ENCODE measurements around the gene THRAP3. TPM values are rescaled to one million over a fixed set of nuclear protein-coding genes. Genes with fewer than 3 reads are reported as not detected.

The THRAP3 gene
- total and polyA plus RNA-seq, 9 of the 15 experiments (the other 6 are each of a cell fraction or from before 2014, with no cell fraction given): 66.2 to 135 (median 113) TPM

DNA sequence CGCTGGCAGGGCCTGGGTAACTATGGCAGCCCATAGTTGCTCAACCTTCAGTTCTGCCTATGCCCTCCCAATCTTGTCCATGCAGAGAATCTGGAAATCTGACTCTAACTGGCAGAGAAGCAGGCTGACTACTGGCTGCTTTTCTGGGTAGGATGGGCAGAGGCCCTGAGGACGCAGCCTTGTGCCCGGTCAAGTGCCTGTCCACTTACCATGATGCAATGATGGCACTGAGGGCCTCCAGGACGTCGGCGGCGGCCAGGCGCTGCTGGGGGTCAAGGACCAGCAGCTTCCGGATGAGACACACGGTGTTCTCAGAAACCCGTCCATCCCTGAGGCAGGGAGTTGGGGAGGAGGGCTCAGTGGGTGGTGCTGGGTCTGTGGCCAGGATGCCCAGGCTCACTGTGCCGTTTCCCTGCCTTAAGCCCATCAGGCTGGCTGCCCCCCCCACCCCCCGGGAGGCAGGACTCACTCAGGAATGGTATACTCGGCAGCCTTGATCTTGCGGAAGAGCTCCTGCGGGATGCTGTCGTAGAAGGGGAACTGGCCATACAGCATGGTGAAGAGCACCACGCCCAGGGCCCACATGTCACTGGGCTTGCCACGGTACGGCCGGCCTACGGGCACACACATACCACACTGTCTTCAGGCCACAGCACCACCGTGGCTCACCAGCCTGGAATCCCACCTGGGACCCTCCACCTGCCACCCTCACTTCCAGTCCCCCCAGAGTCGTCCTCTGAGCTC is 119.6 kb downstream of the THRAP3 start:
- Histone ChIP-seq H3K79me2 (ENCODE audit: control insufficient read depth, insufficient read depth, low read length) (no peaks in the 10 kb centered on the region), H3K9me3 (replicated peaks; ENCODE audit: control insufficient read depth, insufficient read depth, low read depth, low read length) (no peaks in the 10 kb centered on the region), H3K4me1 (replicated peaks in 1 of 2; ENCODE audit: control insufficient read depth in 2 of 2, insufficient read depth in 2 of 2, low read length in 2 of 2) (peaks cover 5 to 44% of the 10 kb centered on the region in 2 experiments; a peak in 4 of 5 replicates), H3K9me1 (ENCODE audit: control insufficient read depth, insufficient read depth, low read length) (peaks cover 5% of the 10 kb centered on the region), H3K27me3 (ENCODE audit: control insufficient read depth in 2 of 2, insufficient read depth in 2 of 2, low read length in 2 of 2) (no peaks in the 10 kb centered on the region), H3K4me2 (ENCODE audit: insufficient read depth, low read length) (no peak overlapping the region), H3K27ac (ENCODE audit: extremely low read depth, low read depth, low read length) (no peak overlapping the region), H3K36me3 (ENCODE audit: control insufficient read depth, insufficient read depth, low read length) (peaks cover 89% of the 10 kb centered on the region; the same call in 2 of the 3 replicates), H3K4me3 (no peak overlapping the region), H4K20me1 (replicated peaks; ENCODE audit: control insufficient read depth, insufficient read depth, low read length) (peaks cover 13% of the 10 kb centered on the region; the same call in 1 of the 2 replicates), H3K9ac (ENCODE audit: insufficient read depth in 1 of 2, low read depth in 2 of 2, low read length in 2 of 2) (peak overlapping the region in 1 of 2 experiments; percentile 21; a peak in 1 of 4 replicates), H2AFZ (ENCODE audit: low read depth, low read length) (no peak overlapping the region)
- intact Hi-C loops (cut with micrococcal nuclease): no loop called here
- CTCF ChIA-PET (ENCODE audit: low intra/inter-chr PET ratio): interaction anchor here (1.1 to 2.5 kb wide), 2 partner anchors 77 kb away, joined by 3 to 27 read pairs; no protein-coding TSS in a partner anchor
- POLR2A ChIA-PET: interaction anchor here (0.6 to 2.0 kb wide), 5 partner anchors 8 to 43 kb away, joined by 3 to 10 read pairs (median 7); no protein-coding TSS in a partner anchor
- in situ Hi-C loops (cut with MboI): no loop called here
- BruUV-seq (replicated peaks): no TSS peak
- no peak for DNase-seq (ENCODE audit: extremely low read depth in 1 of 4, low spot score in 3 of 4)
- no peak for FAIRE-seq
- WGBS (ENCODE audit: insufficient coverage, low coverage, missing lambda C conversion rate): 92% methylated on average over 22 of the region's 24 CpGs
- TF ChIP-seq POLR2G (IDR thresholded peaks at IDR 0.05; ENCODE audit: low read depth, low read length) (peak; percentile 68; the same call in 1 of the 2 replicates), FOS (IDR thresholded peaks at IDR 0.05; ENCODE audit: extremely low read depth, insufficient read length) (no peak), RBM22 (IDR thresholded peaks at IDR 0.05; ENCODE audit: low read depth, low read length, poor library complexity, severe bottlenecking) (peak; percentile 62)
- no peak for ATAC-seq

DNA sequence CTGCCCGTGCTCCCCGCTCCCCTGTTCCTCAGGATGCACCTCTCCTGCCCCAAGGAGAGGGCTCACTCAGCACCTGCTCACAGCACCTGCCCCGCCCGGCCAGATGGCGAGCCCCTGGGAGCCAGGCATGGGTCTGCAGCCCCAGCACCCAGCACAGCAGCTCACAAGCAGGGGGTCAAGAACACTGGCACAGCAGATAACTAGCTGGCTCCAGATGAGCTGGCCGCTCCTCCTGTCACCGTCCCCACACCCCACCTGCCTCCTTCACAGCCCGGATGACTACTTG is 120.1 kb downstream of the THRAP3 start:
- H3K27me3 ChIP-seq (ENCODE audit: control insufficient read depth in 2 of 2, insufficient read depth in 2 of 2, low read length in 2 of 2): no peaks in the 10 kb centered on the region

More for the DNA sequence above, 120.1 kb downstream of the THRAP3 start:
- Histone ChIP-seq H3K9me3 (replicated peaks; ENCODE audit: control insufficient read depth, insufficient read depth, low read depth, low read length) (no peaks in the 10 kb centered on the region), H3K9me1 (ENCODE audit: control insufficient read depth, insufficient read depth, low read length) (peaks cover 5% of the 10 kb centered on the region), H3K27ac (ENCODE audit: extremely low read depth, low read depth, low read length) (no peak overlapping the region), H3K79me2 (ENCODE audit: control insufficient read depth, insufficient read depth, low read length) (no peaks in the 10 kb centered on the region), H3K9ac (ENCODE audit: insufficient read depth in 1 of 2, low read depth in 2 of 2, low read length in 2 of 2) (peak overlapping the region in 1 of 2 experiments; percentile 26; a peak in 1 of 4 replicates), H4K20me1 (replicated peaks; ENCODE audit: control insufficient read depth, insufficient read depth, low read length) (peaks cover 13% of the 10 kb centered on the region; the same call in 1 of the 2 replicates), H3K4me1 (replicated peaks in 1 of 2; ENCODE audit: control insufficient read depth in 2 of 2, insufficient read depth in 2 of 2, low read length in 2 of 2) (peaks cover 5 to 41% of the 10 kb centered on the region in 2 experiments; a peak in 4 of 5 replicates), H2AFZ (ENCODE audit: low read depth, low read length) (no peak overlapping the region), H3K4me3 (no peak overlapping the region), H3K36me3 (ENCODE audit: control insufficient read depth, insufficient read depth, low read length) (peaks cover 94% of the 10 kb centered on the region; the same call in 2 of the 3 replicates), H3K4me2 (ENCODE audit: insufficient read depth, low read length) (no peak overlapping the region)
- ATAC-seq (no peak), FAIRE-seq (no peak), DNase-seq (ENCODE audit: extremely low read depth in 1 of 4, low spot score in 3 of 4) (no peak)
- in situ Hi-C loops (cut with MboI): no loop called here
- intact Hi-C loops (cut with micrococcal nuclease): no loop called here
- no TSS peak for BruUV-seq (replicated peaks)
- ChIA-PET CTCF (ENCODE audit: low intra/inter-chr PET ratio) (interaction anchor here (1.1 kb wide), 1 partner anchor 77 kb away, joined by 3 read pairs; no protein-coding TSS in a partner anchor), POLR2A (interaction anchor here (1.1 kb wide), 1 partner anchor 18 kb away, joined by 4 read pairs; no protein-coding TSS in a partner anchor)
- TF ChIP-seq, protein P1, sequence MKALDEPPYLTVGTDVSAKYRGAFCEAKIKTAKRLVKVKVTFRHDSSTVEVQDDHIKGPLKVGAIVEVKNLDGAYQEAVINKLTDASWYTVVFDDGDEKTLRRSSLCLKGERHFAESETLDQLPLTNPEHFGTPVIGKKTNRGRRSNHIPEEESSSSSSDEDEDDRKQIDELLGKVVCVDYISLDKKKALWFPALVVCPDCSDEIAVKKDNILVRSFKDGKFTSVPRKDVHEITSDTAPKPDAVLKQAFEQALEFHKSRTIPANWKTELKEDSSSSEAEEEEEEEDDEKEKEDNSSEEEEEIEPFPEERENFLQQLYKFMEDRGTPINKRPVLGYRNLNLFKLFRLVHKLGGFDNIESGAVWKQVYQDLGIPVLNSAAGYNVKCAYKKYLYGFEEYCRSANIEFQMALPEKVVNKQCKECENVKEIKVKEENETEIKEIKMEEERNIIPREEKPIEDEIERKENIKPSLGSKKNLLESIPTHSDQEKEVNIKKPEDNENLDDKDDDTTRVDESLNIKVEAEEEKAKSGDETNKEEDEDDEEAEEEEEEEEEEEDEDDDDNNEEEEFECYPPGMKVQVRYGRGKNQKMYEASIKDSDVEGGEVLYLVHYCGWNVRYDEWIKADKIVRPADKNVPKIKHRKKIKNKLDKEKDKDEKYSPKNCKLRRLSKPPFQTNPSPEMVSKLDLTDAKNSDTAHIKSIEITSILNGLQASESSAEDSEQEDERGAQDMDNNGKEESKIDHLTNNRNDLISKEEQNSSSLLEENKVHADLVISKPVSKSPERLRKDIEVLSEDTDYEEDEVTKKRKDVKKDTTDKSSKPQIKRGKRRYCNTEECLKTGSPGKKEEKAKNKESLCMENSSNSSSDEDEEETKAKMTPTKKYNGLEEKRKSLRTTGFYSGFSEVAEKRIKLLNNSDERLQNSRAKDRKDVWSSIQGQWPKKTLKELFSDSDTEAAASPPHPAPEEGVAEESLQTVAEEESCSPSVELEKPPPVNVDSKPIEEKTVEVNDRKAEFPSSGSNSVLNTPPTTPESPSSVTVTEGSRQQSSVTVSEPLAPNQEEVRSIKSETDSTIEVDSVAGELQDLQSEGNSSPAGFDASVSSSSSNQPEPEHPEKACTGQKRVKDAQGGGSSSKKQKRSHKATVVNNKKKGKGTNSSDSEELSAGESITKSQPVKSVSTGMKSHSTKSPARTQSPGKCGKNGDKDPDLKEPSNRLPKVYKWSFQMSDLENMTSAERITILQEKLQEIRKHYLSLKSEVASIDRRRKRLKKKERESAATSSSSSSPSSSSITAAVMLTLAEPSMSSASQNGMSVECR (CRISPR knock-in tag; IDR thresholded peaks at IDR 0.05): no peak
- TF ChIP-seq POLR2G (IDR thresholded peaks at IDR 0.05; ENCODE audit: low read depth, low read length) (peak; percentile 62), RBM22 (IDR thresholded peaks at IDR 0.05; ENCODE audit: low read depth, low read length, poor library complexity, severe bottlenecking) (peak; percentile 12)
- 94% methylated on average over 8 of the region's 8 CpGs for WGBS (ENCODE audit: insufficient coverage, low coverage, missing lambda C conversion rate)

Measured in K562 (cell line).